ENCODE measurements around the gene NEO1.

The NEO1 gene

GRCh38 chr15:73146419-73146818 lies 94.2 kb downstream of the NEO1 start:
- Histone ChIP-seq H3K4me1 (ENCODE audit: insufficient read depth, low read length, severe bottlenecking) (no peaks in the 10 kb centered on the region), H3K4me2 (ENCODE audit: low read length) (no peak overlapping the region), H4K20me1 (ENCODE audit: insufficient read depth, low read length) (no peaks in the 10 kb centered on the region), H3K27ac (ENCODE audit: low read depth, low read length, poor library complexity, severe bottlenecking) (no peak overlapping the region), H3K36me3 (ENCODE audit: insufficient read depth, low read length) (no peaks in the 10 kb centered on the region), H3K9ac (ENCODE audit: low read length) (no peak overlapping the region), H3K9me2 (ENCODE audit: low read depth, low read length) (no peaks in the 10 kb centered on the region), H2AFZ (ENCODE audit: low read length) (no peak overlapping the region), H3K4me3 (ENCODE audit: low read depth, low read length, poor library complexity, severe bottlenecking) (no peak overlapping the region), H3K9me3 (ENCODE audit: low read length) (no peaks in the 10 kb centered on the region), H3K27me3 (ENCODE audit: insufficient read depth, low read length) (no peaks in the 10 kb centered on the region), H3K79me2 (ENCODE audit: insufficient read depth, low read length) (no peaks in the 10 kb centered on the region), H3F3A (ENCODE audit: insufficient read depth, low read length) (no peaks in the 10 kb centered on the region)
- no peak for TF ChIP-seq EZH2 (IDR thresholded peaks at IDR 0.05; ENCODE audit: borderline replicate concordance, low read length)

DNA sequence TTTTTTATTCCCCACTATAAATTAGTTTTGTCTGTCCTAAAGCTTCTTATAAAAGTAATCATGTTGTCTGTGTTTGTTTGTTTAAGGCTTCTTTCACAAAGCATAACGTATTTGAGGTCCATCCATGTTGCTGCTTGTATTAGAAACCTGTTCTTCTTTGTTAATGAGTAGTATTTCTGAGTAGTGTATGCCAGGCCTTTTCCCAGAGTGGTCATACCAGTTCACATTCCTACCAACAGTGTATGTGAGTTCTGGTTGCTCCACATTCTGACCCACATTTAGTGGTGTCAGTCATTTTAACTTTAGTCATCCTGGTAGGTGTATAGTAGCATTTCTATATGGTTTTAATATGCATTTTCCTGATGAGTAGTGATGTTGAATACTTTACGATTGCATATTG lies 98.6 kb downstream of the NEO1 start:
- no peak overlapping the region for H2AFZ ChIP-seq (ENCODE audit: low read length)
- no peaks in the 10 kb centered on the region for H3F3A ChIP-seq (ENCODE audit: insufficient read depth, low read length)
- H3K4me2 ChIP-seq (ENCODE audit: low read length), result no peak overlapping the region
- no peaks in the 10 kb centered on the region for H3K9me2 ChIP-seq (ENCODE audit: low read depth, low read length)
- TF ChIP-seq EZH2 (IDR thresholded peaks at IDR 0.05; ENCODE audit: borderline replicate concordance, low read length) (no peak), CTCF (IDR thresholded peaks at IDR 0.05; ENCODE audit: low read length) (no peak)
- H3K4me3 ChIP-seq (ENCODE audit: low read depth, low read length, poor library complexity, severe bottlenecking), result no peak overlapping the region
- no peak overlapping the region for H3K9ac ChIP-seq (ENCODE audit: low read length)
- no peaks in the 10 kb centered on the region for H3K27me3 ChIP-seq (ENCODE audit: insufficient read depth, low read length)
- H3K4me1 ChIP-seq (ENCODE audit: insufficient read depth, low read length, severe bottlenecking), result no peaks in the 10 kb centered on the region
- H4K20me1 ChIP-seq (ENCODE audit: insufficient read depth, low read length), result no peaks in the 10 kb centered on the region
- H3K79me2 ChIP-seq (ENCODE audit: insufficient read depth, low read length), result no peaks in the 10 kb centered on the region
- H3K27ac ChIP-seq (ENCODE audit: low read depth, low read length, poor library complexity, severe bottlenecking), result no peak overlapping the region
- no peaks in the 10 kb centered on the region for H3K36me3 ChIP-seq (ENCODE audit: insufficient read depth, low read length)
- H3K9me3 ChIP-seq (ENCODE audit: low read length), result 0 out of 2 replicates have a peak, but pooled peaks cover 4% of the 10 kb centered on the region

DNA sequence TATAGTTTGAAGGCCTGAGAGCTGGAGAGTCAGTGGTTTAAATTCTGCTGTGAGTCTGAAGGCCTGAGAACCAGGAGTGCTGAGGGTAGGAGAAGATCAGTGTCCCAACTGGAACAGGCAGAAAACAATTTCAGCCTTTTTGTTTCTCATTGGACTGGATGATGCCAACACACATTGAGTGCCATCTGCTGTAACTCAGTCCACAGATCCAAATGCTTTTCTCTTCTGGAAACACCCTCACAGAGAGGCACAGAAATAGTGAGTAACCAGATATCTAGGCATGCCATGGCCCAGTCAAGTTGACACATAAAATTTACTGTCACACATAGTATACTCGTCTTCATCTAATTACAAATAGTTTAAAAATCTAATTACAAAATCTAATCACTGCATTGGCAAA lies 100.8 kb downstream of the NEO1 start:
- no peak for TF ChIP-seq CTCF (IDR thresholded peaks at IDR 0.05; ENCODE audit: low read length)
- H3K79me2 ChIP-seq (ENCODE audit: insufficient read depth, low read length), result no peaks in the 10 kb centered on the region
- H3K36me3 ChIP-seq (ENCODE audit: insufficient read depth, low read length), result no peaks in the 10 kb centered on the region
- no peaks in the 10 kb centered on the region for H4K20me1 ChIP-seq (ENCODE audit: insufficient read depth, low read length)
- H3K27ac ChIP-seq (ENCODE audit: low read depth, low read length, poor library complexity, severe bottlenecking), result no peak overlapping the region
- no peak overlapping the region for H3K4me3 ChIP-seq (ENCODE audit: low read depth, low read length, poor library complexity, severe bottlenecking)
- H3K9ac ChIP-seq (ENCODE audit: low read length), result no peak overlapping the region
- H3F3A ChIP-seq (ENCODE audit: insufficient read depth, low read length), result no peaks in the 10 kb centered on the region
- H2AFZ ChIP-seq (ENCODE audit: low read length), result no peak overlapping the region
- H3K4me2 ChIP-seq (ENCODE audit: low read length), result no peak overlapping the region
- H3K9me3 ChIP-seq (ENCODE audit: low read length), result 0 out of 2 replicates have a peak, but pooled peaks cover 4% of the 10 kb centered on the region
- H3K9me2 ChIP-seq (ENCODE audit: low read depth, low read length), result no peaks in the 10 kb centered on the region
- H3K27me3 ChIP-seq (ENCODE audit: insufficient read depth, low read length), result no peaks in the 10 kb centered on the region
- H3K4me1 ChIP-seq (ENCODE audit: insufficient read depth, low read length, severe bottlenecking), result no peaks in the 10 kb centered on the region

GRCh38 chr15:73153447-73153846 lies 101.2 kb downstream of the NEO1 start:
- Histone ChIP-seq H3K27ac (ENCODE audit: low read depth, low read length, poor library complexity, severe bottlenecking) (no peak overlapping the region), H3K9me3 (ENCODE audit: low read length) (0 out of 2 replicates have a peak, but pooled peaks cover 4% of the 10 kb centered on the region), H3K4me1 (ENCODE audit: insufficient read depth, low read length, severe bottlenecking) (no peaks in the 10 kb centered on the region), H3K4me2 (ENCODE audit: low read length) (no peak overlapping the region), H3K27me3 (ENCODE audit: insufficient read depth, low read length) (no peaks in the 10 kb centered on the region), H3K9me2 (ENCODE audit: low read depth, low read length) (no peaks in the 10 kb centered on the region), H4K20me1 (ENCODE audit: insufficient read depth, low read length) (no peaks in the 10 kb centered on the region), H2AFZ (ENCODE audit: low read length) (no peak overlapping the region), H3K9ac (ENCODE audit: low read length) (no peak overlapping the region), H3K4me3 (ENCODE audit: low read depth, low read length, poor library complexity, severe bottlenecking) (no peak overlapping the region), H3K79me2 (ENCODE audit: insufficient read depth, low read length) (no peaks in the 10 kb centered on the region), H3F3A (ENCODE audit: insufficient read depth, low read length) (no peaks in the 10 kb centered on the region), H3K36me3 (ENCODE audit: insufficient read depth, low read length) (no peaks in the 10 kb centered on the region)
- TF ChIP-seq CTCF (IDR thresholded peaks at IDR 0.05; ENCODE audit: low read length) (no peak), EZH2 (IDR thresholded peaks at IDR 0.05; ENCODE audit: borderline replicate concordance, low read length) (no peak)

All from OCI-LY1 (cell line).